ENCODE measurements around the gene MCM10.

The MCM10 gene

DNA sequence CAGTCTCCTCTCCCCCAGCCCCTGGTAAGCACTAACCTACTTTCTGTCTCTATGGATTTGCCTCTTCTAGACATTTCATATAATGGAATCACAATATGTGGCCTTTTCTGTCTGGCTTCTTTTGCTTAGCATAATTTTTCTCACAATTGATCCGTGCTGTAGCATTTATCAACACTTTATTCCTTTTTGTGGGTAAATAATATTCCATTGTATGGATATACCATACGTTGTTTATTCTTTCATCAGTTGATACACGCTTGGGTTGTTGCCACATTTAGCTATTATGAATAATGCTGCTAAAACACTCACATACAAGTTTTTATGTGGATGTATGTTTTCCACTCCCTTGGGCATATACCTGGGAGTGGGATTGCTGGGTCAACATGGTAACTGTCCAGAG, 25.8 kb downstream of the MCM10 start:
- TF ChIP-seq, protein P1, sequence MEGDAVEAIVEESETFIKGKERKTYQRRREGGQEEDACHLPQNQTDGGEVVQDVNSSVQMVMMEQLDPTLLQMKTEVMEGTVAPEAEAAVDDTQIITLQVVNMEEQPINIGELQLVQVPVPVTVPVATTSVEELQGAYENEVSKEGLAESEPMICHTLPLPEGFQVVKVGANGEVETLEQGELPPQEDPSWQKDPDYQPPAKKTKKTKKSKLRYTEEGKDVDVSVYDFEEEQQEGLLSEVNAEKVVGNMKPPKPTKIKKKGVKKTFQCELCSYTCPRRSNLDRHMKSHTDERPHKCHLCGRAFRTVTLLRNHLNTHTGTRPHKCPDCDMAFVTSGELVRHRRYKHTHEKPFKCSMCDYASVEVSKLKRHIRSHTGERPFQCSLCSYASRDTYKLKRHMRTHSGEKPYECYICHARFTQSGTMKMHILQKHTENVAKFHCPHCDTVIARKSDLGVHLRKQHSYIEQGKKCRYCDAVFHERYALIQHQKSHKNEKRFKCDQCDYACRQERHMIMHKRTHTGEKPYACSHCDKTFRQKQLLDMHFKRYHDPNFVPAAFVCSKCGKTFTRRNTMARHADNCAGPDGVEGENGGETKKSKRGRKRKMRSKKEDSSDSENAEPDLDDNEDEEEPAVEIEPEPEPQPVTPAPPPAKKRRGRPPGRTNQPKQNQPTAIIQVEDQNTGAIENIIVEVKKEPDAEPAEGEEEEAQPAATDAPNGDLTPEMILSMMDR (IDR thresholded peaks at IDR 0.05; ENCODE audit: low read depth, low read length, poor library complexity, severe bottlenecking): no peak
- no peak for TF ChIP-seq EZH2phosphoT487 (IDR thresholded peaks at IDR 0.05; ENCODE audit: borderline replicate concordance, low read length)
- Histone ChIP-seq H3K4me1 (ENCODE audit: control insufficient read depth, low read length) (no peaks in the 10 kb centered on the region), H3K4me3 (ENCODE audit: low read length) (no peak overlapping the region), H3K27me3 (ENCODE audit: control insufficient read depth, low read length) (no peaks in the 10 kb centered on the region), H3K9me3 (ENCODE audit: control insufficient read depth, insufficient read depth, low read length) (no peaks in the 10 kb centered on the region), H3F3A (ENCODE audit: control insufficient read depth, insufficient read depth) (0 out of 2 replicates have a peak, but pooled peaks cover 3% of the 10 kb centered on the region), H4K20me1 (ENCODE audit: control insufficient read depth, insufficient read depth, low read depth, low read length) (no peaks in the 10 kb centered on the region), H3K27ac (ENCODE audit: low read depth, low read length) (no peak overlapping the region), H3K4me2 (ENCODE audit: low read length) (no peak overlapping the region), H3K9me2 (replicated peaks; ENCODE audit: control insufficient read depth, low read length) (no peaks in the 10 kb centered on the region), H3K79me2 (ENCODE audit: control insufficient read depth, low read length) (no peaks in the 10 kb centered on the region), H3K36me3 (ENCODE audit: control insufficient read depth, low read length) (peaks cover 97% of the 10 kb centered on the region)

DNA sequence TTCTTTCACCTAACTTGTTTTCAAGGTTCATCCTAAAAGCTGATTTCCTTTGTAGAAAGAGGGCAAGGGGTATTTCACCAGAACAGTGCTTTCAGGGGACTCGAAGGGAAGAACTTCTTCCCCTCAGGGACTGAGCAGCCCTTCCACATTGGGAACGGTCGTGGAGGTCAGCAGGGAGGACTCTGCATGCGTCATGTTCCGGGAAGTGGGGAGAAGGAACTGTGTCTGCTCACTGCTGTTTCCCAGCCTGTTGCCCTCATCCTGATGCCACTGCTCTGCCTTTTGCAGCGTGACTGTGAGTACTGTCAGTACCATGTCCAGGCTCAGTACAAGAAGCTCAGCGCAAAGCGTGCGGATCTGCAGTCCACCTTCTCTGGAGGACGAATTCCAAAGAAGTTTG, 27.2 kb downstream of the MCM10 start:
- Histone ChIP-seq H3K4me2 (ENCODE audit: low read length) (no peak overlapping the region), H3K27me3 (ENCODE audit: control insufficient read depth, low read length) (no peaks in the 10 kb centered on the region), H3K79me2 (ENCODE audit: control insufficient read depth, low read length) (no peaks in the 10 kb centered on the region), H3K4me1 (ENCODE audit: control insufficient read depth, low read length) (no peaks in the 10 kb centered on the region), H3F3A (ENCODE audit: control insufficient read depth, insufficient read depth) (0 out of 2 replicates have a peak, but pooled peaks cover 3% of the 10 kb centered on the region), H3K4me3 (ENCODE audit: low read length) (no peak overlapping the region), H3K36me3 (ENCODE audit: control insufficient read depth, low read length) (peaks cover 97% of the 10 kb centered on the region), H3K9me2 (replicated peaks; ENCODE audit: control insufficient read depth, low read length) (no peaks in the 10 kb centered on the region), H3K9me3 (ENCODE audit: control insufficient read depth, insufficient read depth, low read length) (no peaks in the 10 kb centered on the region), H4K20me1 (ENCODE audit: control insufficient read depth, insufficient read depth, low read depth, low read length) (no peaks in the 10 kb centered on the region), H3K27ac (ENCODE audit: low read depth, low read length) (no peak overlapping the region)
- TF ChIP-seq EZH2phosphoT487 (IDR thresholded peaks at IDR 0.05; ENCODE audit: borderline replicate concordance, low read length): no peak
- TF ChIP-seq, protein P1 (IDR thresholded peaks at IDR 0.05; ENCODE audit: low read depth, low read length, poor library complexity, severe bottlenecking): no peak

DNA sequence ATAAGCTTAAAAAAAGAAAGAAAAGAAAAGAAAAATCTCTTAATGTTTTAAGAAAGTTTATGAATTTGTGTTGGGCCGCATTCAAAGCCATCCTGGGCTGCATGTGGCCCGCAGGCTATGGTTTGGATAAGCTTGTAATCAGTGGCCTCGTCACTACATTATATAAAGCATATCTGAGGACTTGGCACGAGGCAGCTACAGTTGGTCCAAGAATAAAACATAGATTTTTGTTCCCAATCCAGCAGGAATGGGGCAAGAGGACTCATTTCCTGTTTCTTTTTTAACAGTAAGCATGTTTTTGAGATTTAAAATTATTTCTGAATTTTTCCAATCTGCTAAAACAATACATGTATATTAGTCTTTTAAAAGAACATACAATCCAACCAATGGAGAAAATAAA, 28.6 kb downstream of the MCM10 start:
- no peak overlapping the region for H3K4me2 ChIP-seq (ENCODE audit: low read length)
- TF ChIP-seq, protein P1 (IDR thresholded peaks at IDR 0.05; ENCODE audit: low read depth, low read length, poor library complexity, severe bottlenecking): no peak
- TF ChIP-seq EZH2phosphoT487 (IDR thresholded peaks at IDR 0.05; ENCODE audit: borderline replicate concordance, low read length): no peak
- no peaks in the 10 kb centered on the region for H3K9me3 ChIP-seq (ENCODE audit: control insufficient read depth, insufficient read depth, low read length)
- no peaks in the 10 kb centered on the region for H3K9me2 ChIP-seq (replicated peaks; ENCODE audit: control insufficient read depth, low read length)
- H3K4me1 ChIP-seq (ENCODE audit: control insufficient read depth, low read length): no peaks in the 10 kb centered on the region
- no peaks in the 10 kb centered on the region for H4K20me1 ChIP-seq (ENCODE audit: control insufficient read depth, insufficient read depth, low read depth, low read length)
- no peak overlapping the region for H3K27ac ChIP-seq (ENCODE audit: low read depth, low read length)
- no peaks in the 10 kb centered on the region for H3K79me2 ChIP-seq (ENCODE audit: control insufficient read depth, low read length)
- 0 out of 2 replicates have a peak, but pooled peaks cover 3% of the 10 kb centered on the region for H3F3A ChIP-seq (ENCODE audit: control insufficient read depth, insufficient read depth)
- H3K4me3 ChIP-seq (ENCODE audit: low read length): no peak overlapping the region
- H3K36me3 ChIP-seq (ENCODE audit: control insufficient read depth, low read length): peaks cover 97% of the 10 kb centered on the region
- no peaks in the 10 kb centered on the region for H3K27me3 ChIP-seq (ENCODE audit: control insufficient read depth, low read length)
